Measurements from ENCODE around the gene C18orf63.

DNA sequence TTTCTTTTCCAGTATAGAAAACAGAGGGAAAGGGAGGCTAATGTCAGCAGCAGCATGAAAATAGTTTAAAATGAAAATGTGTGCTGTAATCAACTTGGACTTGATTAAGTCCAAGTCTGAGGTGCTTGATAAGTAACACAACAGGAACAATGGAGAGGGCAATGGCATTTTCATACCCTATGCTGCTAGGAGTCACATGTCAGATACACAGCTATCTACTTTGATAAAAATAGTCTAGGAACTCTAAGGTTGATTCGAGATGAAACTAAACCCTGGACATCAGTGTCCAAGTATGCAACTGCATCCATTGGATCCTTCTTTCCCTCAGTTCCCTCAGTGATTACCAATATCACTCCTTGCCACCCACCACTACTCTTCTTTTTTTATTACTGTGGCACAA, 4.6 kb upstream of the C18orf63 start:
- TF ChIP-seq ZNF558 (tag by site-specific recombination; IDR thresholded peaks at IDR 0.05), result no peak
- TF ChIP-seq ZNF501 (tag by site-specific recombination; IDR thresholded peaks at IDR 0.05), result no peak
- TF ChIP-seq, protein P1, sequence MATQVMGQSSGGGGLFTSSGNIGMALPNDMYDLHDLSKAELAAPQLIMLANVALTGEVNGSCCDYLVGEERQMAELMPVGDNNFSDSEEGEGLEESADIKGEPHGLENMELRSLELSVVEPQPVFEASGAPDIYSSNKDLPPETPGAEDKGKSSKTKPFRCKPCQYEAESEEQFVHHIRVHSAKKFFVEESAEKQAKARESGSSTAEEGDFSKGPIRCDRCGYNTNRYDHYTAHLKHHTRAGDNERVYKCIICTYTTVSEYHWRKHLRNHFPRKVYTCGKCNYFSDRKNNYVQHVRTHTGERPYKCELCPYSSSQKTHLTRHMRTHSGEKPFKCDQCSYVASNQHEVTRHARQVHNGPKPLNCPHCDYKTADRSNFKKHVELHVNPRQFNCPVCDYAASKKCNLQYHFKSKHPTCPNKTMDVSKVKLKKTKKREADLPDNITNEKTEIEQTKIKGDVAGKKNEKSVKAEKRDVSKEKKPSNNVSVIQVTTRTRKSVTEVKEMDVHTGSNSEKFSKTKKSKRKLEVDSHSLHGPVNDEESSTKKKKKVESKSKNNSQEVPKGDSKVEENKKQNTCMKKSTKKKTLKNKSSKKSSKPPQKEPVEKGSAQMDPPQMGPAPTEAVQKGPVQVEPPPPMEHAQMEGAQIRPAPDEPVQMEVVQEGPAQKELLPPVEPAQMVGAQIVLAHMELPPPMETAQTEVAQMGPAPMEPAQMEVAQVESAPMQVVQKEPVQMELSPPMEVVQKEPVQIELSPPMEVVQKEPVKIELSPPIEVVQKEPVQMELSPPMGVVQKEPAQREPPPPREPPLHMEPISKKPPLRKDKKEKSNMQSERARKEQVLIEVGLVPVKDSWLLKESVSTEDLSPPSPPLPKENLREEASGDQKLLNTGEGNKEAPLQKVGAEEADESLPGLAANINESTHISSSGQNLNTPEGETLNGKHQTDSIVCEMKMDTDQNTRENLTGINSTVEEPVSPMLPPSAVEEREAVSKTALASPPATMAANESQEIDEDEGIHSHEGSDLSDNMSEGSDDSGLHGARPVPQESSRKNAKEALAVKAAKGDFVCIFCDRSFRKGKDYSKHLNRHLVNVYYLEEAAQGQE (tag by site-specific recombination; IDR thresholded peaks at IDR 0.05), result no peak
- no peak for TF ChIP-seq ZNF175 (tag by site-specific recombination; IDR thresholded peaks at IDR 0.05)
